ENCODE measurements around the gene C2CD2.

DNA sequence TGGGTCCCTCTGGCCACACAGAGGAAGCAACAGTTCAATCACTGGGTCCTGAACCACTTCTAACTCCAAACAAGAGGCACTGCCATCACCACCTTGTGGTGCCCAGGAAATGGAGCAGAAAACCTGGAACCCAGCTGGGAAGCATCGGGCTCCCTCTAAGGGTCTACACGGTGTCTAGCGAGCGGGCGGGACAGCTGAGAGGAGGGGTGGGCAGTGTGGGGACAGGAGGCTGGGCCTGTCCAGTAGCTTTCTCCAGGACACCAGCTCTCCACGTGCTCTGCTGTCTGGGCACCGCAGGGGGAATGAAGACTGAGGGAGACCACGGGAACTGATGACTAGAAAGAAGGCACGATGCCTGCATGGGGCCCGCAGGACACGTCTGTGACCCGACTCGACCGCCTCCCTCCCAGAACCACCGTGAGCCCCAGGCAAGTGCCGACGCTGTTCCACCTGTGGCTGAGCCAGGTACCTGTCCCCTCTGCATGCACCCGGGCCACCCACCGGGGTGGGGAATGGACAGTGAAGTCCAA is 69.3 kb downstream of the C2CD2 start:
- TF ChIP-seq, protein P1, sequence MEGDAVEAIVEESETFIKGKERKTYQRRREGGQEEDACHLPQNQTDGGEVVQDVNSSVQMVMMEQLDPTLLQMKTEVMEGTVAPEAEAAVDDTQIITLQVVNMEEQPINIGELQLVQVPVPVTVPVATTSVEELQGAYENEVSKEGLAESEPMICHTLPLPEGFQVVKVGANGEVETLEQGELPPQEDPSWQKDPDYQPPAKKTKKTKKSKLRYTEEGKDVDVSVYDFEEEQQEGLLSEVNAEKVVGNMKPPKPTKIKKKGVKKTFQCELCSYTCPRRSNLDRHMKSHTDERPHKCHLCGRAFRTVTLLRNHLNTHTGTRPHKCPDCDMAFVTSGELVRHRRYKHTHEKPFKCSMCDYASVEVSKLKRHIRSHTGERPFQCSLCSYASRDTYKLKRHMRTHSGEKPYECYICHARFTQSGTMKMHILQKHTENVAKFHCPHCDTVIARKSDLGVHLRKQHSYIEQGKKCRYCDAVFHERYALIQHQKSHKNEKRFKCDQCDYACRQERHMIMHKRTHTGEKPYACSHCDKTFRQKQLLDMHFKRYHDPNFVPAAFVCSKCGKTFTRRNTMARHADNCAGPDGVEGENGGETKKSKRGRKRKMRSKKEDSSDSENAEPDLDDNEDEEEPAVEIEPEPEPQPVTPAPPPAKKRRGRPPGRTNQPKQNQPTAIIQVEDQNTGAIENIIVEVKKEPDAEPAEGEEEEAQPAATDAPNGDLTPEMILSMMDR (IDR thresholded peaks at IDR 0.05), result no peak
- TF ChIP-seq POLR2A (IDR thresholded peaks at IDR 0.05), result no peak
- TF ChIP-seq POLR2AphosphoS5 (IDR thresholded peaks at IDR 0.05), result no peak

Measured in suprapubic skin (tissue), 4 donors.